Ishikawa (cell line): ENCODE results near the gene MYO9B.

Experiments
- CEBPB ChIP-seq: IDR thresholded peaks from 2 replicates; pipeline ENCODE4 v1.6.1; 2012
- CREB1 ChIP-seq: IDR thresholded peaks from 2 replicates; pipeline ENCODE4 v1.6.1; 2012; ENCODE audit warnings: low read depth
- EGR1 ChIP-seq: IDR thresholded peaks from 2 replicates; pipeline ENCODE4 v1.6.1; 2012
- EP300 ChIP-seq: IDR thresholded peaks from 2 replicates; pipeline ENCODE4 v1.6.1; 2012; ENCODE audit warnings: borderline replicate concordance
- FOXM1 ChIP-seq: IDR thresholded peaks from 2 replicates; pipeline ENCODE4 v1.6.1; 2012; ENCODE audit warnings: low read depth, borderline replicate concordance
- MAX ChIP-seq: IDR thresholded peaks from 2 replicates; pipeline ENCODE4 v1.6.1; 2012
- NFIC ChIP-seq: IDR thresholded peaks from 2 replicates; pipeline ENCODE4 v1.6.1; 2012
- RAD21 ChIP-seq: IDR thresholded peaks from 2 replicates; pipeline ENCODE4 v1.6.1; 2012; ENCODE audit warnings: low read depth
- REST ChIP-seq: IDR thresholded peaks from 2 replicates; pipeline ENCODE4 v1.6.1; 2012; ENCODE audit warnings: low read depth, mild to moderate bottlenecking
- TAF1 ChIP-seq: IDR thresholded peaks from 2 replicates; pipeline ENCODE4 v1.6.1; 2012; ENCODE audit warnings: low read depth, mild to moderate bottlenecking
- TCF12 ChIP-seq: IDR thresholded peaks from 2 replicates; pipeline ENCODE4 v1.6.1; 2012; ENCODE audit warnings: low read depth
- TEAD4 ChIP-seq: IDR thresholded peaks from 2 replicates; pipeline ENCODE4 v1.6.1; 2012
- USF1 ChIP-seq: IDR thresholded peaks from 2 replicates; pipeline ENCODE4 v1.6.1; 2012
- YY1 ChIP-seq: IDR thresholded peaks from 2 replicates; pipeline ENCODE4 v1.6.1; 2012; ENCODE audit warnings: low read depth
- ZBTB7A ChIP-seq: IDR thresholded peaks from 2 replicates; pipeline ENCODE4 v1.6.1; 2012; ENCODE audit warnings: low read depth

MYO9B gene

GRCh38 chr19:17159466-17160393 lies 84.2 kb downstream of the MYO9B start:
- no peak for TF ChIP-seq CEBPB
- no peak for TF ChIP-seq YY1
- TF ChIP-seq EP300, result no peak
- no peak for TF ChIP-seq TCF12
- TF ChIP-seq USF1, result no peak
- no peak for TF ChIP-seq REST
- TF ChIP-seq ZBTB7A, result no peak
- TF ChIP-seq NFIC, result no peak
- TF ChIP-seq MAX, result no peak
- TF ChIP-seq EGR1, result no peak
- no peak for TF ChIP-seq CREB1
- TF ChIP-seq TAF1, result no peak

GRCh38 chr19:17160908-17161307 lies 85.3 kb downstream of the MYO9B start:
- TF ChIP-seq REST, result no peak
- TF ChIP-seq TAF1, result no peak
- TF ChIP-seq YY1, result no peak
- no peak for TF ChIP-seq ZBTB7A
- TF ChIP-seq TEAD4, result no peak
- no peak for TF ChIP-seq FOXM1
- TF ChIP-seq EGR1, result no peak
- no peak for TF ChIP-seq MAX
- TF ChIP-seq CREB1, result no peak
- TF ChIP-seq TCF12, result no peak
- TF ChIP-seq RAD21, result no peak
- no peak for TF ChIP-seq EP300
- no peak for TF ChIP-seq NFIC
- no peak for TF ChIP-seq CEBPB
- TF ChIP-seq USF1, result no peak

GRCh38 chr19:17162580-17162979 lies 87.0 kb downstream of the MYO9B start:
- TF ChIP-seq EP300, result no peak
- no peak for TF ChIP-seq EGR1
- TF ChIP-seq NFIC, result no peak
- no peak for TF ChIP-seq RAD21
- no peak for TF ChIP-seq YY1
- TF ChIP-seq CEBPB, result no peak
- no peak for TF ChIP-seq CREB1

- TF ChIP-seq CEBPB (no peak), EGR1 (no peak), EP300 (no peak), FOXM1 (no peak), CREB1 (no peak), USF1 (no peak), YY1 (no peak), TEAD4 (no peak)
Observed at GRCh38 chr19:17163652-17164051, 88.1 kb downstream of the MYO9B start.

GRCh38 chr19:17164639-17165038 lies 89.1 kb downstream of the MYO9B start:
- TF ChIP-seq TAF1, result no peak

- TF ChIP-seq TAF1 (no peak), NFIC (no peak), USF1 (no peak), ZBTB7A (no peak), REST (no peak), CREB1 (no peak)
Observed at GRCh38 chr19:17165715-17166114, 90.1 kb downstream of the MYO9B start.
